HG03342 (cell line): ENCODE data around the gene SEMA5A.

Source experiments
- ATAC-seq: cut with Tn5 transposase; IDR thresholded peaks from one replicate; pipeline ENCODE4 v1.9.1; 2021; ENCODE audit warnings: mild to moderate bottlenecking, moderate library complexity; ENCODE audit not compliant: unreplicated experiment

SEMA5A gene

DNA sequence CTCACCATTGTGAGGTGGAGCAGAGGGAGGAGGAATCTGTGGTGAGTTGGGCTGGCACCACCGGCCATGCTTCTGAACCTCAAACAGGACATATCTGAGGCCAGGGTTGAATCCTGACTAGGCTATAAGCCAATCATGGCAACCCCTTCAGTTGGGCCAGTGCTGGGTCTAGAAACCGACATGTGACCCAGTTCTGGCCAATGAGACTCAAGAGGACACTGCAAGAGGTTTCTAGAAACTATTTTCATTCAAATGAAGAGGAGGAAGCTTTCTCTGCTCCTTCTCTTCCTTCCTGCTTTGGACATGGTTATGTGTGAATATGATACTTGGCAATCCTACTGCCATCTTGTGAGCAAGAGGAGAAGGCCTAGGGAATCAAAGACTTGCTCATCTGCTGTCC lies 417.7 kb downstream of the SEMA5A start:
- no peak for ATAC-seq

DNA sequence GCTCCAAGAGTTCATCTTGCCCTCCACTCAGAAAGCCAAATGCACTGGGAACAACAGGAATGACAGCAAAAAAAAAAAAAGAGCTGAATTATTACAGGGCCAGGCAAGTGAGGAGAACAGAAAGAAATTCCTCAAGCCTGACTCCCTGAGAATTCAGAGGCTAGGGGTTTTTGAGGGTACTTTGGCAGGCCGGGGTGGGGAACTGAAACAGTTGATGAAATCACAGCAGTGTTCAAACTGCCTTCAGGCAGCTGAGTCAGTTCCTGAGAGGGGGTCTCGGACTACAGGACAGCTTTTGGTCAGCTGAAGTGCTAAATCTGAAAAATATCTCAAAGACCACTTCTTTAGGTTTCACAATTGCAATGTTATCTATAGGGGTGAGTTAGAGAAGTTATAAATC lies 419.4 kb downstream of the SEMA5A start:
- no peak for ATAC-seq

DNA sequence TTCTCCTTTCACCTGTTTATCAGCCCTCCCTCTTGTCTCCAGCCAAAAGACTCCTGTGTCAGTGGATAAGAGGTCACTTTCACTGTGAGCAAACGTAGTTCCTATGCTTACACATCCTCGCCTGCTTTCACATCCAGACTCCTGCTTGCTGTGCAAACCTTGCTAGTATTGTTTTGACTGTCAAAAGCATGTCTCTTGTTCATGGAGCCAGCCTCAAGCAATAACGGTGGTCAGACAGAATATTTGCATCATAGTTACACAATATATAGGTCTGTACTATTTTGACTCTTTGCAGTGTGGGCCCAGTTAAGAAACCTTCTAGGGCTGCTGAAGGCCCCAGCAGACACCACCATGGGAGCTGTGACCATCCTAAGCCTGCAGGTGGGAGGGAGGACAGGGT lies 420.0 kb downstream of the SEMA5A start:
- ATAC-seq, result peak; percentile 84

DNA sequence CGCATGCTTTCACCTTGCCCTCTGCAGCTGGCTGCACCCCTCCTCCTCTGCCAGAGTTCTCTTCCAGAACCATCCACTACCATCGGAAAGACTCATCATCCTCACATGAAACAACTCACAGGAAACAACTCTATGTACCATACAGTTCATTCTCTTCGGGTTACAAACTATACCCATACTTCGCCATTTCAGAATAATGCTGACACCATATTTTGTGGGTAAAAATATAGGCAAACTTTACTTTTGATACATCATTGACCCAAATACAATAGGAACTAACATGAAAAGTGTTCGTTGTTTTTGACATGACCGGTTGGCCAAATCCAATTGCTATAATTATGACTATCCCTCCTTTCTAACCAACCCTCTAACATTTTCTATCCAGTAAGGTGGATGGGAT lies 421.0 kb downstream of the SEMA5A start:
- ATAC-seq, result no peak

DNA sequence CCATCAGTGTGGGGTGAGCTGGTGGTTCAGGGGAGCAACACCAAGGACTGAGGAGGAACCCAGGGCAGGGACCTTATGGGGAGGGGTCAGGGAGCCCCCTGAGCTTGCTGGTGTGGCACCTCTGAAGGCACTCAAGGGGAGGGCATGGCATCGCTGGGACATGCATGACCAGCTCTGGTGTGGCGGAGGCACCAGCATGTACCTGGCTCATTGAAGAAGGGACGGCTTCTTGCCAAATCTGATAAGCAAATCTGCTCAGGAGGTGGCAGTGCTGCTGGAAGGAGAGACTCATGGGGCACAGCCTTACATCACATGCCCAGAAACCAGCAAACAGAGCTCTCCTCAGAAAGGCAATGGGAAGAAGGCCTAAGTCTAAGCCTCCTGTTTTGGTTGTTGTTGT lies 421.8 kb downstream of the SEMA5A start:
- ATAC-seq, result no peak

DNA sequence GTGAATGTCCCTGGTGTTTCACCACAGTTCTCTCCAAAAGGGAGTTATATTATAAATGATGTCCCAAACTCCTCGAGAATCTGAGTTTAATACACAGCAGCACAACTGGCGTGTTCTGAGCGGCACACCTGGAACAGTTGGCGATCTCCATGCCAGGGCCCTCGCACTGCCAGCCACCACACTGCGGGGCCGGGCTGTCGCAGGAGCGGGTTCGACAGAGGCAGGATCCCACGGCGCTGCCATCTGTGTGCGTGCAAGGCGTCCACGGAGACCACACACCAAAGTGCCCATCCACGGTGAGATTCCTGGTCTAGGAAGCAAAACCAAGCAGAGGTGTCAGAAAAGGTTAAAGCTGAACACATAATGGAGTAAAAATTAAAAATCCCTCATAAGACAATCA lies 423.3 kb downstream of the SEMA5A start:
- no peak for ATAC-seq

DNA sequence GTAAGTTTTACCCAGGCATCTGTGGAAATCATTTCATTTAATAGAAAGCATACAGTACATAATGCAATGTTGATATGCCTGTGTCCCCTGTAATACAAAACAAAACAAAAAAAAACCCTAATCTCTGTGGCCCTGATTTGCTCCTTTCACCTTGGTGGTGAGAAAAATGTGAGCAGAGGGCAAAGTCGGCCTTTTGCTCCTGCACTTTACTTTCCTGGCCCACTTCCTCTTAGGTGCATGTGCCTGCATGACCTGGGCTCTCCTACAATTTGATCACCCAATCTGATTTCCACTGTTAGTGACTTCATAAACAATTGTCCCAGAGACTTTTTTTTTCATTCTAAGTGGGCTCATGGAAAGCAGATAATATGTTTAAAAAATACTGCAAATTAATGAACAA lies 424.3 kb downstream of the SEMA5A start:
- ATAC-seq, result no peak

DNA sequence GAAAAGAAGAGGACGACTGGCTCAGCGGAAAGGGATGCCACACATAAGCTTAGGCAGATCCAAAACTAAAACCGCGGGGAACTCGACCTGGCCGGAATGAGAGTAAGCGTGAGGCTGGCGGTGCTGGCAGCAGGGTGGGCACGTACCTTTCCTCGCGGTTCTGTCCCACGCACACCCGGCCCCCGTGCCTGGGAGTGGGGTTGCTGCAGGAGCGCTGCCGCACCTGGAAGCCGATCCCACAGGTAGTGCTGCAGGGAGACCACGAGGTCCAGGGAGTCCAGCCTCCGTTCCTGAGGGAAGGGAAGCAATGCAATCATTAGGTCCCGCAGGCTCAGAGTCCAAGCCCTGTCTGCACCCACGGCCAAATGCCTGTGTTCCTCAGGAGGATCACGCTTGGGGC lies 427.0 kb downstream of the SEMA5A start:
- no peak for ATAC-seq

DNA sequence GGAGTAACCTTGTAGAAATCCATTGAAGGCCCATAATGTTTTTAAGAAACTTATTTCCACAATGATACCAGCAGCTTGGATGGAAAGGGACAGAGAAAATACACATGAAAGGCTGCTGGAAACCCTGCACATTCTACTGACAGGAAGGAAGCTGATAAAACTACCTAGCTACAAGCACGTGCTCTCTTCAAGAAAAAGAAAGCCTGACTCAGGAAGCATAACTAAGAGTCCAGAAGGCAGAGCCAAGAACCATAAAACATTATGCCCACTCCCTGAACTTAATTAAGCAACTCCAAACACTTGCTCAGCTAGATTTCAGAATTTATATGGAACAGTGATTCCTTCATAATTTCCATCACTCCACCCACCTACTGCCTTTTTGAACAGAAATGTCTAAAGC lies 430.8 kb downstream of the SEMA5A start:
- no peak for ATAC-seq

DNA sequence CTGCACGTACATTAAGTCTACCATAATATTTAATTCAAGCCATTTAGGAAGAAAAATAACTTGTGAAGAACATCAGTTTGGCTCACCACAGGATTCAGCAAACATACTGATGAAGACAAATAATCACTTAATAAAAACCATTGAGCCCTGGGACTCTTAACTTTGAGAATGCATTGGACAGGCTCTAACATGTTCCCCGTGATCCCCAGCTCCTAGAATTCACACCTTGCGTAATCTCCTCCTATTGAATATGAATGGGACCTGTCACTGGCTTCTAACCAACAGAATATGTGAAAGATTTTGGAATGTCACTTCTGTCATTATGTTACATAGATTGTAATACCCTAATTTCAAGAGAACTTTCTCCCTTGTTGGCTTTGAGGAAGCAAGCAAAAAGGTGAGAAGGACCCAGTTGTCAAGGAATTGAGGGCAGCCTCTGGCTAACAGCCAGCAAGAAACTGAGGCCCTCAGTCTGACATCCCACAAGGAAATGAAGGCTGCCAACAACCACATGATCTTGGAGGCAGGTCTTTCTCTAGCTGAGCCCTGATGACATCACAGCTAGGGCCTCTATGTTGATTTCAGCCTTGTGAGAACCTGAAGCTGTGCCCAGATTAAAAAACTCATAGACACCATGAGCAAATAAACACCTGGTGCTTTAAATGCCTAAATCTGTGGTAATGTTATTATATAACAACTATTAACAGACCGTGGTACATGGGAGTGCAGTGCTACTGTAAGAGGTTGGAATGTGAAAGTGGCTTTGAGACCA lies 433.2 kb downstream of the SEMA5A start:
- ATAC-seq, result no peak

DNA sequence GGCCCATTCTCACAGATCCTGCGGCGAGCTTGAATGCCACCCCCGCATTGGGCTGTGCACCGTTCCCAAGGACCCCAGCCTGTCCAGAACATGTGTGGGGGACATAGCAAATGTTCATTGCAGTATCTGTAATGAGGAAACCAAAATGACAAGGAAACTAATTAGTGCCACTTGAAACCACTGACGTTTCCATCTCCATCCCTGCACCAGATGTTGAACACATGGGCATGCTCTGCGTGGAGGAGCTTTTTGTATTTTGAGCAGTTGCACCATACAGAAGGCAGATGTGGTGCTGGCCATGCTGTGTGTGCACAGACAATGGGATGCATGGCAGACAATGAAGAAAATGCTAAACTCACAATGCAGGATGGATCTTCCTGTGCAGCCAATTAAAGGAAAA lies 437.7 kb downstream of the SEMA5A start:
- no peak for ATAC-seq

DNA sequence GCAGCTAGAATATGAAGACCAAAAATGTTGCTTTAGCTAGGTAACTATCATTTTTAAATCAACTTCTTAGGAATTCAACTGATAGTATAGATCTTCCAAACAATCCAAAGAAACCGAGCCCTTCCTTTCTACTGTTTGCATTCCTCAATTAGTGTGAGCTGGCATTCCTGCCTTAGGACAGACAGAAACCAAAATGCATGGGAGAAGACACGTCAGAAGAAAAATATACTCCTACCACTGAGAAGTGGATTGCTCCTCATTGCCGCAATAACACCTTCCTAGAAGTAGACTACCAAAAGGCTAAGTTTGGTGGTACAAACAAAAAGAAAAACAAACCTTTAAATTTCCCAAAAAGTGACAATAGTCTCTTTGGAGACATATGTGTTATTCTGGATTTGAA lies 440.0 kb downstream of the SEMA5A start:
- ATAC-seq, result no peak

DNA sequence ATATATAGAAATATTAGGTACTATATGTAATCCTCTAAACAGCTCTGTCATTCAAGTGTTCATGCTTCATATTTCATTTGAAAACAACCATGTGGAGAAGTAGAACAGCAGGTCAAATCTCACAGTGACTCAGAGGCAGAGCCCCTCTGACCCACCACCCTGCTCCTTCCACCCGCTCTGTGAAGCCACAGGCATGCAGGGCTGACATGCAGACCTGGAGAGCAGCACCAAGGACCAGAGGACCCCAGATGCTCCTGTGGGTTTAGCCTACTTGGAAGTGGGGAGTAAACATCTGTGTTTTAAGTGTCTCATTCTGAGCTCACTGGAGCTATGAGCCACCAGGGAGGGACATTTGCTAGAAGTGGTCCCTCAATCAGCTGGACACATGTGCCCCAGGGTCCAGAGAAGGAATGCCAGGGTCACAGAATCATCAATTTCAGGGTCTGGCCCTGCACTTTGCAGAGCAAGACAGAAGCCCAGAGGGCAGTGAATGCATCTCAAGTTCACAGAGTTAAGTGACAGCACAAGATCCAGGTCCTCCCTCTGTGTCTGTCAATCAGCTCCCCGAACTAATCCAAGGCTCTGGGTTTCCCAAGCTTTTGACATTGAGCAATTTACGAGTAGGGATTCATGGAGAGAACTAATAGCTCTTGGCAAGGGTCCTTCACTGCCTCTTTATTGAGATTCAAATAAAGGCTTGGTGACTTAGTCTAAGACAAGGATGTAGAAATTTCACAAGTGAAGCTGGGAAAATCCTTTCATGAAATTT lies 441.1 kb downstream of the SEMA5A start:
- no peak for ATAC-seq

DNA sequence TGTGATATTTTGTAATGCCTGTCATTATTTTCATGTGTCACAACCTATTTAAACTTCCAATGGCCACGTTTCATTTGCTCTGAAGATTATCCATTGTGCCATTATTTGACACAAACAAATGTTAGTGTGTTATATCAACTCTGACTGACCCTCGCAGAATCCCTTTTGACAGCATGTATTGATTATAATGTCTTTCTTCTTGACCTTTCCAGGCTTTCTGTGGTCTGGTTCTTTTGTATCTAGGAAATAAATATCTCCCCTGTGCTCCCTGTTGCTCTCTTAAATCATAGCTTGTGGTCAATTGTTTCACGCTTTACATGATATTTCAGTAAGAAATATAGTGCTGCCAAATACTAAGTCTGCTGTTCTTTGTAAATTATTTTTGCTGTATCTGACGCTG lies 442.6 kb downstream of the SEMA5A start:
- no peak for ATAC-seq

DNA sequence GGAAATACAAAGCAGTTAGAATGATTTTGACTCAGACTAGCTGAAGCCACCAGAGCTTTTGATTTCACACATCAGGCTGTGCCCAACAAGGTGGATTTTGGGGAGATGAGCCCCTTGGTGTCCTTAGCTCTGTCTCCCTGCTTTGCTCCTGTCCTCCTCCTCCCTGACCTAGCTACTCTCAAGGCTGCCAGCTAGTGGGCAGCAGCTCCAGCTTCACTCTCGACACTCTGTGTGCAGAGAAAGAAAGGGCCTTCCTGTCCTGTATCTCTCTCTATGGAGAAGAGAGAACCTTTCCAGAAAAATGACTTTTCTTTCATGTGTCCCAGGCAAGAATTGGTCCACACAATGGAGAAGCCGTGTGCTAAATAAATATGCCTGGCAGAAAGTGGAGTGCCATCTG lies 446.2 kb downstream of the SEMA5A start:
- ATAC-seq, result no peak

DNA sequence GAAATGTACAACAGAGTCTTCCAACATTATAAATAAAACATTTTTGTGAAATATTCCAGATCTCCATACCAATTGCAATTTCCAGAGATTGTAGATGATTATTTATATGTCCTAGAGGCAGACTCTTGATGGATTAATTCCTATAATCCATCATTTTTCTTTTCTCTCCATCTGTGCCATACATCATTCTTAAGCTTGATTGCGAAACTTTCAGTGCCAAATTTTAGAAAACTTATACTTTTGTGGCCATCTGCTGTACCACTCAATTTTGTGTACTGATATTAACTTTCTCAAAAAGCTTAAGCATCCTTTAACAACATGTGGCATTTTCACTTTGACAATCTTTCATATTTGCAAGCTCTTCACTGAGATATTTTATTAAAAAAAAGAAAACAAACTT lies 446.9 kb downstream of the SEMA5A start:
- ATAC-seq, result no peak

DNA sequence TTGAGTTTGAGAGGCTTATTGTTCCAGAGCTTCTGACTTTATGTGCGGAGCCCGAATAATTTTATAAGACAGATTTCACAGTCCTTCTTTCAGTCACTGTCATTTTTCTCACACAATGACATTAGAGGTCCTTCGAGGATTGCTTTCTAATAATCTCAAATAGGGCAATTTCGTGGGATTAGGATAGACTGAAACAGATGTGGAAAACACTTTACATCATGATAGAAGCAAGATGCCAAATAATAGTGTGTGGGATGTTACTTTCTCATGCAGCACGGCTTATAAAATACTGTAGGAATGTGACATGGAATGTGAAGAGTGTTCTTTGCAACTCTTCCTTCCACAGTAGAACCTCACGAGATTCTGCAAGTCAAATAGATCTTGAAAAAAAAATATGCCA lies 451.3 kb downstream of the SEMA5A start:
- no peak for ATAC-seq

DNA sequence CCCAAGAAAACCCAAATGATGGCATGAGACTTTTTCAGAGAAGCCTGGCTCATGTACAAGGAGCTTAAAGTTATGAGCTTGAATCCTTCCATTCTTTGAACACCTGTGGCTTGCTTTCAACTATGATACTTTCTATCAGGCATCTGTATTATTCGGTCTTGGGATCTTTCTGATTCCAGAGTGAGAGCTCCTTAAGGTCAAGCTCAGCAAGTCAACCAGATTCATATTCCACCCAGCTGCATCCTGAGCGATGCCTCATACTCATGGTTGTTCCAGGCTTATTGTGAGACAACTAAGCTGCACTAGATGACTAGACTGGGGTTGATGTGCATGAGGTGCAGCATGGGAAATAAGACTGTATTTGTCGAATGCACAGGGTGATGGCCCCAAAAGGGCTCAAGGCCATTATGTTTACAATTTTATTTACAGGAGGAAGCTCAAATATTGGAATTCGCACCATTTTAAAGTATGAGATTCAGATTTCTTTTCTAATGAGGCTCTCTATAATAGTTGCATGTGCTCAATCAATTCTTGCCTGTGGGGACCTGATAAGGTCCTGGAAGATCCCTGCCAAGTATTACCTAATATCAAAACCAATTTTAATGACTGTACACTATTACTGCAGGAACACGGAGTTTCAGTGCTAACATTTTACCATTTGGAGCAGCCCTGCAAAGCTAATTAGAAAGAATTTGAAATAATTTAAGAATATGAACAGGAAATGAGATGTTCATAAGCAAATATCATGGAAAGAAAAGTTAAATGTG lies 453.8 kb downstream of the SEMA5A start:
- ATAC-seq, result no peak

DNA sequence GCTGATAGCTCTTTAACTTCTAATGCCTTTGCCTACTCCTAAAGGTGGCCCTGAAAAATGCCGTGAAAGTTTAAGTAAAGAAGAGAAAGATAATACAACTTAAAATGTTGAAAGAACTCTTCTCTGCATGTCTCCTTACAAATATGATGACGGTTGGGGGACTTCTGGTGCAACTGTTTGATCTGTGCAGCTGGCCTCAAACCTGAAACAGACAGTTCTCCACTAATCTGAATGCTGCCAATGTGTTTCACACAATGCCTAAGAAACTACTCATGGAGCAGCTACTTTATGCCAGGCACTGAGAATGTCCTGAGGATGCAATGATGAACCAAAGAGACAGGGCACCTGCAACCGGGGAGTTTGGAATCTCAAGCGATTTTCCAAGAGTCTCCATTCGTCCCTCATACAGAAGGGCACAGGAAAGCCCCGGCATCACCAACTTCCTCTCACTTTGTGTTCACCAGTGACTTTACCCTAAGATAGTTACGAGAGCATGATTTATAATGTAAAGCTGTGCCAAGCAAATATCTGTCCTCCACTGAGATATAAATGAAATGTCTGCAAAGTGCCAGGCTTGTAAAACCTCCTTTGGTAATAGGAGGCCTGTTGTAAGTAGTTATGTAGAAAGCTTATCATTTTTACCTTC lies 455.4 kb downstream of the SEMA5A start:
- no peak for ATAC-seq

DNA sequence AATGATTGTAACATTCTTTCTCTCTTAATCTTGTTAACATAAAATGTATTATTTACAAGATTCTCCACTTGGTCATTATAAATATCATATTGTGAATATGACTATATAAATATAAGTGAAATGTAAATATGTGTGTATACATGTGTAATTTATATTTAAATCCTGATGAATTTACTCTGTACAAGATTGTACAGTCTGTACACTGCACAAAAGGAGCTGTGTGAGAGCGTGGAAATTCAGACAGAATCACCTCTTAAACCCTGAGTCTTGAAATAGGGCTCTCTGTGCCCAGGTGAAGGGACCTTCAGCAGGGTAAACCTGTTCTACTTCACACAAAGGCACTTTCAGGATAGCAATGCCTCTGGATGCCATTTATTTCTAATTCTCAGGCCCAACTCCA lies 456.0 kb downstream of the SEMA5A start:
- no peak for ATAC-seq

DNA sequence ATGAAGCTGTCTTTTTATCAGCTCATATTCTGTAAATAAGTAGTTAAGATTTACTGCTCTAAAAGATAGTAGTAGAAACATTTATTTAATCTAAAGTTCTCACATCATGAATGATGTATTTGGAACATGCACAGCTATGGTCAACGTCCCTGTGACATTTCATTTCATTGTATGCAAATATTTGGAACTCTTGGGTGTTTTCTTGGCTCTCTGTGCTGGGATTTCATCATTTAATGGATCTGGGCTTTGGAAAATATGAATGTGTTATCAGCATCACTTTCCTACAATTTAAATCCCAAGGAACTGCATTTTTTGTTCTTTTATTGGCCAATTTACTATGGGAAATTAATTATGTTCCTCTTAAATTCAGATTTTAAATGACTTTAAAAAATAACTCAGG lies 462.9 kb downstream of the SEMA5A start:
- no peak for ATAC-seq
